ENCODE measurements around the gene ACKR1.

DNA sequence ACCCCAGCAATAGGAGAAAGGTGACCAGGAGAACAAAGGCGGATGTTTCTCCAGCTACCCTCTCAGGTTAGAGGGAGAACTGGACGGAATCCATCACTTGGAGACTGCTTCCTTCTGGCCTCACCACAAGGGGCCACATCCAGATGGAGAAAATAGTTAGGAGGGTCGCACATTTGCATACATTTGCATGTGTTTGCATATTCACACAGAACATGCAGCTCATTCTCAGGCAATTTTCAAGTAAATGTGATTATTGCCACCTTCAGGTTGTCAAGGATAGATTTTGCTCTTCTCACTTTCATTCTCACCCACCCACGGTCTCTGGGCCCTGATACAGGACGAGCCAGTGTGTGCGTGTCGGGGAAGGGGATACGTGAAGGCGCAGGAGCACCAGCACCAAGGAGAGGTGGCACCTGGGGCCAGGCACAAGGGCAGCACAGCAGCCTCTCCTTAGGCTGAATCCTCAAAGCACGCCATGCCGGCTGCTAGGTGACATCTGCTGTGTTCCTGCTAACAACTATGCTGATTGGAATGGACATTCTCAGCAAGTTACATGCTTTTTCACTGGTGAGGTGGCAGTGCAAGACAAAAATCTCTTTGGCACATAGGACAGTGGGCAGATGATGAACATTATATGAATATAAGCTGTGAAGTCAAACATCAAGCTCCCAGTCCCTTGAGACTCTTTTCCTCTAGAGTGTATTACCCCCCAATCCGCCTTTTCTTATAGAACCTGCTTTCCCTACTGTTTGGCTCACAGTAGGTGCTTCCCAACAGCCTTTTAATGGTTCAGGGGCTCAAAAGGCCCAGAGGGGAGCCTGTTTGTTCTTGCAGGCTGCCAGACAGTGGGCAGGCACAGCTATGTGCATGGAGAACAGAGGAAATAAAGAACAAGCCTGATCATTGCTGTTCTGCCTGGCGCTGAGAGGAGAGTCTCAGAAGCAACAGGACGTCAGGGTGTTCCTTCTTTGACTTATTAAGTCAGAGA, 14.3 kb downstream of the ACKR1 start:
- TF ChIP-seq, protein P1, sequence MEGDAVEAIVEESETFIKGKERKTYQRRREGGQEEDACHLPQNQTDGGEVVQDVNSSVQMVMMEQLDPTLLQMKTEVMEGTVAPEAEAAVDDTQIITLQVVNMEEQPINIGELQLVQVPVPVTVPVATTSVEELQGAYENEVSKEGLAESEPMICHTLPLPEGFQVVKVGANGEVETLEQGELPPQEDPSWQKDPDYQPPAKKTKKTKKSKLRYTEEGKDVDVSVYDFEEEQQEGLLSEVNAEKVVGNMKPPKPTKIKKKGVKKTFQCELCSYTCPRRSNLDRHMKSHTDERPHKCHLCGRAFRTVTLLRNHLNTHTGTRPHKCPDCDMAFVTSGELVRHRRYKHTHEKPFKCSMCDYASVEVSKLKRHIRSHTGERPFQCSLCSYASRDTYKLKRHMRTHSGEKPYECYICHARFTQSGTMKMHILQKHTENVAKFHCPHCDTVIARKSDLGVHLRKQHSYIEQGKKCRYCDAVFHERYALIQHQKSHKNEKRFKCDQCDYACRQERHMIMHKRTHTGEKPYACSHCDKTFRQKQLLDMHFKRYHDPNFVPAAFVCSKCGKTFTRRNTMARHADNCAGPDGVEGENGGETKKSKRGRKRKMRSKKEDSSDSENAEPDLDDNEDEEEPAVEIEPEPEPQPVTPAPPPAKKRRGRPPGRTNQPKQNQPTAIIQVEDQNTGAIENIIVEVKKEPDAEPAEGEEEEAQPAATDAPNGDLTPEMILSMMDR (IDR thresholded peaks at IDR 0.05; ENCODE audit: insufficient read depth, low read length) = no peak
- no peak for TF ChIP-seq POLR2AphosphoS5 (IDR thresholded peaks at IDR 0.05; ENCODE audit: low read depth)
- no peak for TF ChIP-seq REST (IDR thresholded peaks at IDR 0.05; ENCODE audit: insufficient replicate concordance, low read depth)
